Stimulated activated naive CD4-positive, alpha-beta T cell (primary cell): ENCODE data around the gene KSR1.
"Not testable (repeated sequence)": the region's sequence is repeated elsewhere in the genome, so short reads cannot be mapped to it uniquely, and the experiment has no call there.

Experiments used
- DNase-seq, 6 experiments: peaks; one replicate each; lab custom pipeline; 2025; lab: John Stamatoyannopoulos, UW

KSR1 gene

DNA sequence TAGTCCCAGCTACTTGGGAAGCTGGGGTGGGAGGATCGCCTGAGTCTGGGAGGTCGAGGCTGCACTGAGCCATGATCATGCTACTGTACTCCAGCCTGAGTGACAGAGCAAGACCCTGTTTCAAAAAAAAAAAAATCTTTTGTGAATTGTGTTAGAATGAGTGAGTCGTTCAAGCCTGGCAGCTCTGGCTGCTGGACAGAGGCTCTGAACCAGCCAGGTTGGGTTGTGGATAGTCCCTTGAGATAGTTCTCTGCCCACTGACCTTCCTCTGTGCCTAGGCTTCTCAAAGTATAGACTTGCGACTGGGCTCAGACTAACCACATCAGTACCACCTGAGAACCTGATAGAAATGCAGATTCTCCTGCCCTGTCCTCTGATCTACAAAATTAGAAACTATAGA lies 2.2 kb upstream of the KSR1 start:
- no peak for DNase-seq

DNA sequence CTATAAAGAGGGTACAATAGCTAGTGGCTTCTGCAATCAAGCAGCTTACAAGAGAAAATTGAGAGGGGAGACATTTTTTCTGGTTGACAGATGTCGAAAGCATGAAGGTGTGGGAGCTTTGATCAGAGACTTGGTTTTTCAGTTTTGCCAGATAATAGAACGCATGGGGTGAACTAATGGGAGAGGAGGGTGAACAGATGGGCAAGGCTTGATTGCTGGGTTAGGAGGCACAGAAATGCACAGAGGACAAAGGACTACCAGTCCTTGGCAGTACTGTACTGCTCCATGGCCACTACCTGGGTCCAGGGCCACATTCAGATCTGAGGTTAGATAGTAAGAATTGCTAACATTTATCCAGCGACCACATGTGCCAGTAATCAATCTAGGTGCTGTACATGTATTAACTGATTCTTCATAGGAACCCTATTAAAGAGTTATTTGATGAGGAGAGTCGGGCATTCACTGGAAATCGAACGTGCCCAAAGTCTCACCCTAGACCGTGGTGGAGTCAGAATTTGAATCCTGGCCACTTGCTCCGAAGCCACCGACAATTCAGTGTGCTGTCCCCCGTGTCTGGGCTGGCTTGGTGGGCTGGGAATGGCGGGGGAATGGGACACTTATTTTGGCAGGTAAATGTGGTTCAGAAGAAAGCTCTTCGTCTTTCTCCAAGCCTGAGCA lies 873 bp upstream of the KSR1 start:
- DNase-seq = peak in 1 of 6 experiments; percentile 39

DNA sequence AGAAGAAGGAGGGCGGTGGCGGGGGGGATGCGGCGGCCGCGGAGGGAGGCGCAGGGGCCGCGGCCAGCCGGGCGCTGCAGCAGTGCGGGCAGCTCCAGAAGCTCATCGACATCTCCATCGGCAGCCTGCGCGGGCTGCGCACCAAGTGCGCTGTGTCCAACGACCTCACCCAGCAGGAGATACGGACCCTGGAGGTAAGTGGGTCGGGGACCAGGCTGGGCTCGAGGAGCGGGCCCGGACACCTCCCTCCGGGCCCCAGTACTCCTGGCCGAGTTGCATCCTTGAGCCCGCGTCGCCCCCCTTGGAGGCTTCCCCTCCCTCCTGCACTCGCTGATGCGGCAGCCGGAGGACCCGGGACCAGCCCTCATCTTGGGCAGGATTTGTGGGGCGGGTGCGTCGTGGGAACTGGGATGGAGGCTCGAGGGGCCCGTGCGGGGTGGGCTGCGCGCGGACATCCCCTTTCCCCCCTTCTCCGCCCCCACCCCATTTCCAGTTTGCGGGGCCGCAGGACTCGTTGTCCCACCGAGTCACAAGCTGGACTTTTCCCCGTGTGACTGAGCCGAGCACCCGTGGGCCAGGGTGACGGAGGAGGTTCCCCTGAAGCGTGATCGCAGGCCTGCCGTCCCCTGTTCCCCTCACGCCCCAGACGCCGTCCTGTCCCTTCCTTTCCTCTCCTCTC lies 572 bp downstream of the KSR1 start:
- DNase-seq = no peak

DNA sequence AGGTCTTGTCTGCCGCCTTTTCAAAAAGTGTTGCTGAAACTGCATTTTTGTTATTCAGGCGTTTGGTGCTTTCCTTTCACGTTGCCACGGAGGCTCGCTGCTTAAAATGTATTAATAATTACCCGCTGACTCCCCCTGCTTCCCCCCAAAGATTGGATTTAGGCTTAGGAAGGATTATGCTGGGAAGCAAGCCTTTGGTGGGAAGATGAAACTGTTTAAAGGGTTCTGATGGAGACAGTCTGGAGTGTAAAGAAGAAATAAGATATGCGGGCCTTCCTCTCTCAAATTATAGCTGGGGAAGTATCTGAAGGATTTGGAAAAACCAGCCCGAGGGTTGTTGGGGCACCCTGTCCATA lies 1.1 kb downstream of the KSR1 start:
- DNase-seq = no peak

DNA sequence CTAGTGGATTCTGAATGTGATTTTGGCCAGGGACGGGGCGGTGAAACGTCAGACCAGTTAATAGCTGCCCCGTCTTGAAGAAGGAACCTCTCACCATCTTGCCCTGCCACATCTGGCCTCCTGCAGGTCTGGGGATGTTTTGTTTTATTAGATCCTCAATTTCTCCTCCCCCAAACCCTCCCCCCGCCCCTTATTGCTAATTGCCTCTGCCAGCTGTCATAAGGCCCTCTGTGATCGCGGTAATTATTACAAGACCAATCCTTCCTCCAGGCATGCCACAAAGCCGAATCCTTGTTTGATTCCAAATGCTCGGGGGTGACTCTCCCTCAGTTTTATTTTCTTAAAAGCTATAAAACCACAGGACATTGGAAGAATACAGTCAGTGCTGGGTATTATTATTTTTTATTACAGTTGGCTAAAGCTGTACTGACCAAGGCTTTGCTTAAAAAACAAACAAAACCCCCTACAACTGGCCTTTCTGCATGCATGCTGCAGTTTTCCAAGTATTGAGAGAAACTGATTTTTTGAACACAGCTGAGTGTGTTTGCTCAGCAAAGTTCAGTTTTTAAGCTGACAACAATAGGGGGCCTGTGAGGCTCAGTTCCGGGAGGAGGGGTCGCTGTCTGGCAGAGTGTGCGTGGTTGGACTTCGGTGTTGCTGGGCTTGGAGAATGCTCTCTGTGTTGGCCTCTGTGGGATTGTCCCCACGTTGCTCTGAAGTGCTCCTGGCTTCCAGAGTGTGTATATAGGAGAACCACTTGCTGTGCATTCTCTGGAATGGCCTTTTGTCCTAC lies 1.7 kb downstream of the KSR1 start:
- DNase-seq = no peak

DNA sequence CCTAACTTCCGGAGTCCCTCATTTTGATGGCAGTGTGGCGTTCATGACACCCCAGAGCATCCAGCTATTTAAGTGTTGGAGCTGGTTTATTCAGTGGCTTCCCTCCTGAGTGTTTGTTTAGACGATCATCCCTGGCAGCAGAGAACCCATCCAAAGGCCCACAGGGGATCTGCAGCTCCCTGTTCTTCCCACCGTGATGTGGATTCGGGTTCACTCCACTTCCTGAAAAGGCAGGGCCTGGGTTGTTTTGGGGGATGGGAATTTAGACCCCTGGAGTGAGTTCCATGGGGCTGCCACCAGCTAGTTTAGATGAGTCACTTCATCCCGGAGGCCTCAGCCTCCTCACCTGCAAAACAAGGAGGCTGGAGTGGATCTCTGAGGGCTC lies 2.3 kb downstream of the KSR1 start:
- no peak for DNase-seq

DNA sequence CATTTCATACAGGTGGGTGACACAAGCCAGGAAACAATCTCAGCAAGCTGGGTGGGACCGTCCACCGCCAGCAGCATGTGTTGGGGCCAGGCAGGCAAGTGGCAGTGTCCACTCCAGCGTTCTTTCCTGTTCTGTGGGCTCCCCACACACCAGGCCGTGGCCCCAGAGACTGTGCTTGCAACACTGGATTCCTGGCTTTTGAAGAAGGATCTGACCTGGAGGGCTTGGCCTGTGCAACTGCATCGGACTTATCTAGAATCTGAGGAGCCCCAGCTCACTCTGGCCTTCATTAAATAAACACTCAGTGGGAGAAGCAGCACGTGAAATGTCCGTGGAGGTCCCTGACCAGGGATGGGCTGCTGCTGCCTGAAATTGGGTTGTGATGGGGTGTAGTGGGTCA lies 3.2 kb downstream of the KSR1 start:
- no peak for DNase-seq

DNA sequence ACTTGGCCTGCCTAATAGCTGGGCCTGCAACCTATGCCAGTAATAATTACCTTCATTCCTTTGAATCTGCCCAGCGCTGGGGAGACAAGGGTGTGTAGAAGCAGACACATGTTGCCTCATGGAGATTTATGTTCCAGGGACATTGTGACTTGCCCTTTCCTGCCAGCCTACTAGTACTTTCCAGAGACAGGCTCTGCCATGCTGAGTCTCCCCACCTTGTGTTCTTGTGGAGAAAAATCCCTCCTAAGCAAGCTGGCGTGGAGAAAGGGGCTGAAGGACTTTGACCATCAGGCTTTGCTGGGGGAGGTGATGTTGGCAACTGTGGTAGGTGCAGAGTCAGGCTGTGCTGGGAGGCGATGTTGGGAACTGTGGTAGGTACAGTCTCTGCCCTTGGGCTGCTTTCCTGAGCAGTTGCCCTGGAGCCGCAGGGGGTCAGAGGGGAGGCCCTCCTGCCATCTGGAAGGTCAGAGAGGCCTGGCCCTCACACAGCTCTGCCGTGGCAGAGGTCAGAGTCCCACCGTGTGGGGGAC lies 4.0 kb downstream of the KSR1 start:
- no peak for DNase-seq

DNA sequence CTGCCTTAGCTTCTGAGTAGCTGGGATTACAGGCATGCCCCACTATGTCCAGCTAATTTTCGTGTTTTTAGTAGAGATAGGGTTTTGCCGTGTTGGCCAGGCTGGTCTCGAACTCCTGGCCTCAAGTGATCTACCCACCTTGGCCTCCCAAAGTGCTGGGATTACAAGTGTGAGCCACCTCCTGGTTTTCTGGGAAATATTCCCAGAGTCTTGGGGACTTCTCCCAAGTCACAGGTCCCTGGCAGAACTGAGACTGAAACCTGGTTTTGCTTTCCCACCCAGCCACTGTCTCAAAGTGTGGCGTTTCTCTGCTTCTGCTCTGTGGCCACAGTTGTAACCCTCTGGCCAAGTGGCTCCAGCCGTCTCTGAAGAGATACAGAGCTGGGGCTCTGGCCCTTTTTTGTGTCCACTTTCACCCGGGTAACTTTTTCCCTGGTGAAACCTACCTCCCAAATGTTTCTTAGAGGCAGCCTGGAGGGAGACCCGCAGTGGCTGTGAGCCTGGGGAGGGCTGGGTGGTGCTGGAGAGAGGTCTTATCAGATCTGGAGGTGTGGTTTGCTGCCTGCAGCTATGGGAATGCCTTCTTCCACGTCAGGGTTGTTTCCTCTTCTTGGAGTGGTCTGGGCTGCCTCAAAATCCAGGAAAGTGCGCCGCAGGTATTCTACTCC lies 5.1 kb downstream of the KSR1 start:
- no peak for DNase-seq

DNA sequence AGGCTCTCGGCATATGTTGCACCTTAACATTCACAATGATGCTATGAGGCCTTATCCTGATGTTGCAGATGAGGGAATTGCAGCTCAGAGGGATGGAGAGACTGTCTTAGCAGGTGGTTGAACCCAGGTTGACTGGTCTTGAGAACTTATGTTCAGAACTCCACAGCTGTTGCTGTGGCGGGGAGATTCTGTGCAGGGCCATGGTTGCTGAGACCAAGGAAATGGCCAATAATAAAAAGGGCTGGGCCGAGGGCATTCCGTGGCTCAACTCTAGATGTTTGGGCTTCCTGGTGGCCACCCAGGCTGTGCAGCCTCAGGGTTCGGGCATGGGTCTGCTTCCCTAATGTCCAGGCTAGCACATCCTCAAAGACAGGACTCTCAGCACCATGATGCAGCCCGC lies 5.9 kb downstream of the KSR1 start:
- DNase-seq = no peak

DNA sequence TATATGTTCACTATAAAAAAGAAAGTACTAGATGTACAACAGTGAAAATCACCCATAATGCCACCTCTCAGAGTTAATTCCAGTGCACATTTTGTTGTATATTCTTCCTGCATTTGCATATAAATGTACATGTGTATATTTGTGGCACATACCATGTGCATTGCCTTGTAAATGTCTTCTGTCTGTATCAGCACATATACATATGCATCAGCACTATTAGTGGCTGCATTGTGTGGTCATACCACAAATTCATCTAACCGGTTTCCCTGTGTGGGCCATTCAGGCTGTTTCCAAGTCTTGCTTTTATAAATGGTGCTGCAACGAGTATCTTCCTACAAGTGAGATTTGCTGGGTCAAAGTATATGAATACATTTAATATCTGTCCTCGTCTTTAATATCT lies 6.5 kb downstream of the KSR1 start:
- no peak for DNase-seq

DNA sequence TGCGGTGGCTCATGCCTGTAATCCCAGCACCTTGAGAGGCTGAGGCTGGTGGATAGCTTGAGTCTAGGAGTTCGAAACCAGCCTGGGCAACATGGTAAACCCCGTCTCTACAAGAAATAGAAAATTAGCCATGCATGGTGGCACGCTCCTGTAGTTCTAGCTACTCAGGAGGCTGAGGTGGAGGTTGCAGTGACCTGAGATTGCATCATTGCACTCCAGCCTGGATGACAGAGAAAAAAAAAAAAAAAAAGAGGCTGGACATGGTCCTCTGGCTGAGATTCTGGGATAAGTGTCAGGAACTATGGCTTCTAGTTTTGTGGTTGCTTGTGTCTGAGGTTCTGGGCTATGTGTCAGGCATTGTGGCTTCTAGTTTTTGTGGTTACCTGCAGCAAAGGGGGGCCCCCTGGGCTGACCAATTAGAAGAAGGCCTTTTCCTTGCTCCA lies 7.0 kb downstream of the KSR1 start:
- DNase-seq = no peak

DNA sequence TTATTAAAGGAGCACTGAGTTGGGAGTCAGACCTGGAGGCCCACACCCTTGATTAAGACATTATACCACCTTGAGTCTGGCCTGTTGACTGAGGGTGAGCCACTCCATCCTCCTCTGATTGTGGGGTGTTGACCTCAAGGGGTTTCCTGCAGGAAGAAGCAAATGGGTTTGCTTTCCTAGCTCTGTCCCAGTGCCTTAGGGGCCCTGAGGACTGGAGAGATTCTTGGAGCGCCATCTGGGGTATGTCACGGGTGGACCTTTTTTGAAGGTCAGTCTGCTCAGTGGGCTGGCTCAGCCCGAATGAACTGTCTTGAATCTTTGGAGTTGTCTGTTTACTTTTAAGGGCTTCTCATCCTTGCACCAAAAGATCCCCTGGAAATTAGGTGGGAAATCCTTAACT lies 7.8 kb downstream of the KSR1 start:
- not testable (repeated sequence) for DNase-seq

DNA sequence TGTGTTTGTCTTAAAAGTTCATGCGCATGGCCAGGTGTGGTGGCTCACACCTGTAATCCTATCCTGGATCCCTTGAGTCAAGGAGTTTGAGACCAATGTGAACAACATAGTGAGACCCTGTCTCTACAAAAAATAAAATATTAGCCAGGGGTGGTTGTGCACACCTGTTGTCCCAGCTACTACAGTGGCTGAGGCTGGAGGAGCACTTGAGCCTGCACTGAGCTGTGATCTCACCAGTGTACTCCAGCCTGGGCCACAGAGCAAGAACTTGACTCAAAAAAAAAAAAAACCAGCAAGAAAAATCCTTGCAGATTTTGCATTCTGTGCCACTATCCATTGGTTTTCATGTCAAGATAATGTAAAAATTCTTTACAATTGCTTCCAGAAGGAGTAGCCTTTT lies 8.2 kb downstream of the KSR1 start:
- DNase-seq = no peak

DNA sequence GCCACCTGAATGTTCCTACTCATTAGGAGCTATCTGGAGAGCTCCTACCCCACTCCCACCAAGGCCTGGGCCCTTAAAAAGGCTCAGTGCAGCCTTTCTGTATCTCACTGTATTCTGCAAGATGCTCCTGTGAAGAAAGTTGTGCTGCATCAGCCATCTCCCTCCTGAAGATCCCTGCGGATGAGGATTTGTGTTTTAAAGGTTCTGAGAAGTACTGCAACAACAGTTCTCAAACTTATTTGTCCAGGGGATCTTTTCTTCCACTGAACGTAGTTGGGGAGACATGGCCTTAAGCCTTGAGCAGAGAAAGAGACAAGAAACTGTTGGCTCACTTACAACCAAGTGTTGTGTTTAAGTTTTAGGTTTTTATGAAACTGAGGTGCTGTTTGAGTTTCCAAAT lies 9.6 kb downstream of the KSR1 start:
- not testable (repeated sequence) for DNase-seq

DNA sequence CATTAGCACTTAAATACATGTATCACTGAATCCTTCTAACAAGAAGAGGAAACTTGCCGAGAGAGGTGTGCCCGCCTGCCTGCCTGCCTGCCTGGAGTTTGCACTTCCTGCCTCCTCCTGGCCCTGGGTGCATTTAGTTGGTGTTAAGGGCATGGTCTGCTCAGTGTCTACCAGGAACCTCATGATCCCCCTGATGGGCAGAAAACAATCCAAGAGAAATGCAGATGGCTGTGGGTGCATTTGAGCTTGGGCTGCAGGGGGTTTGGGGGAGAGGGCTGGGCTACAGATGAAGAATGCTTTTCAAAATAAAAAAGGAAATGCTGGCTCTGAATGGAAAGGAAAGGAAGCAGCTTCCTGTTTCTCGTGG lies 10.1 kb downstream of the KSR1 start:
- no peak for DNase-seq

DNA sequence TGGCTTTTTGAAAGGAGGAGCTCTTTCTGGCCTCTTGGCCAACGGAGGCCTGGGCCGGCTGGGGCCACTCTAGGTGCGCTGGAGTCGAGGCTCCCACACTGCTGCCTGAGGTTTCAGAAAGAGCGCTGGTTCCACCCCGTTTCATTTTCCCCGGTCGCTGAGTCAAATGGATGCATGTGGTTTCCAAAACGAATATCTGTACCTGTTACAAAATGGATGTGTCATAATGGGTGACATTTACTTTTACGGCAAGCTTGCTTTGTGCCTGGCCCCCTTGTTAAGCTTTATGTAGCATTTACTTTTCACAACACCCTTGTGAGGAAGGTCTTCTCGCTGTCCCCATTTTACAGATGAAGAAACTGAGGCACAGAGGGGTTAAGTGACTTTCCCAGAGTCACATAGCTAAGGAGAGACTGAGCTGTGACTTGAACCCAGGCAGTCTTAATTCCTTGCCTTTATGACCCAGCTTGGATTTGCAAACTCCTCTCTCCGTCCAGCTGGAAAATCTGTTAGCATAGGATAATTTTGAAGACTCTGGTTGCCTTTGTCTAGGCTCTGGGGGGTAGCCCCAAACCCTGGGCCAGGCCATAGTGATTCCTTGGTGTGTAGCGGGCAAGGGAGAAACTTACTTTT lies 10.6 kb downstream of the KSR1 start:
- no peak for DNase-seq

DNA sequence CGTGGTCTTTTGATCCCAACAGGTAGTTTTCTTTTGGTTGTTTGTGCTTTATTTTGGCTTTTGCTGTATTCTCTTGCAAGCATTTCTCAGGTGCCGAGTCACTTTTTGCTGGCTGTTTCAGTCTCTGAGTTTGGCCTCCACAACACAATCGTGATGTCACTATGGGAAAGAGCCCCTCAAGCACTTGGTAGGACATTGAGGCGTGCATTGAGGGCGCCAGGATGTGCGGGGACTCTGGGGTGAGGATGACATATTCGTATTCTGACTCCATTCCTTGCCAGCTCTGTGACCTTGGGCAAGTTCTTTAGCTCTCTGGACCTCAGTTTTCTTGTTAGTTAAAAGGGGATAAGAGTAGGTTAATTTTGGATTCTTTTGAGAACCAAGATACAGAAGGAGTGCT lies 13.0 kb downstream of the KSR1 start:
- DNase-seq = no peak

DNA sequence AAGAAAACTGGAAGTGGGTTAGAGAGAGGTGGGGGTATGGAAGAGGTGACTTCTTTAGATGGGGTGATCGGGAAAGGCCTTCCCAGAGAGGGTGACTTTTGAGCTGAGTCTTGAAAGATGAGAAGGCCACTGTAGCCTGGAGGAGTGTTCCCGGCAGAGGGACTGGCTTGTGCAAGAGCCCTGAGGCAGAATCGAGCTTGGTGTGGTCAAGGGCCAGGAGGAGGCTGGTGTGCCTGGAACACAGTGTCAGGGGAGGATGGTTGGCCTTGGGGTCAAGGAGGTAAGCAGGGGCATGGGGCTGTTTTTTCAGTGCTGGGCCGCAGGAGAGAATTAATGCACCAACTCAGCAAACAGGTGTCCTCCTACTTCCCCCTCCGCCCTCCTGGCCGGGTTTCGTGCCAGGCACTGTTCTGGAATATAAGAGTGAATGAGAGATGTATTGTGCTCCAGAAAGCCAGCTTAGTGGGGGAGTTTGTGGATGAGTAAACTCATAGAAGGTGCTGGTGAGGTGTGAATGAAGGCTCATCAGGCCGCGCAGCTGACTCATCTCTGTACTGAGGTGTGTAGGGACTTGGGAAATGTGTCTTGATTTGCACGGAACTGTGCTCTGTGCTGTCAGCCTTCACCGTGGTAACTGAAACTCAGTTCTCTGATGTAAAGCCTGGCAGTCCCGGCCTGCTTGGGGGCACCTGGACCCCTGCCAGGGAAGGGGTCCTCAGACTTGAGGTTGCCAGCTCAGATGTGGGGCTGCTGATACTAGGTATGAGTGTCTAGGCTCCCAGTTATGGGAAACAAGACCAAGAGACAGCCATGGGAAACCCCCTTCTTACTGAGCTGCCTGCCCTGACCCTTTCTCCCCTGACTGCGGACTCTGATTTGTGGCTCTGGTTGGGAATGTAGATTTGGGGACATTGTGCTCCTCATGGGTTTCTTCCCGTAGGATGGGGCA lies 15.3 kb downstream of the KSR1 start:
- DNase-seq = no peak

DNA sequence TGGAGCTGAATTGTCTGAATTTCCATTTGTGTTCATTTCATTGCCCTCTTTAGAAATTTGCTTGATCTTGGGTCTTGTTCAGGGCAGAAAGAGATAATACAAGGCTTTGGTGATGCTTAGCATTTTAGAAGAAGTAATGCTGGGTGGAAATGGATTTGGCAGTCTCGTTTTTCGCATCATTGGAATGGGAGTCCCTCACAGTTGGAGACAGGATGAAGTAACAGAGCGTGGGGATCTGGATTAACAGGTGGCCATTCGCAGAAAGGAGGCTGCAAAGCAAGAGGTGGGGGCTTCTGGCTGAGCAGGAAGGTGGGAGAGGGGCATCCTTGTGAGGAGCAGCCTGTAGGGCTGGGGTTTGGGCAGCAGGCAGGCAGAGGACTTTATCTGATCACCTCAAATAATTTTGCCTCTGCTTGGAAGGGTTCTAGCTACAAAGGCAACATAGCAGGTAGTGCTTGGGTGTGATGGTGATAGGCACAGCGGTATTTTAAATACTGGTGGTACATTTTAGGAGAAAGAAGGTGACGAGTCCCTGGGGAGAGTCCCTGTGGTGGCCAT lies 17.0 kb downstream of the KSR1 start:
- DNase-seq = no peak
